HG03575 (cell line): ENCODE data around the gene SLC25A15.
"Not testable (repeated sequence)": the region's sequence is repeated elsewhere in the genome, so short reads cannot be mapped to it uniquely, and the experiment has no call there.

Experiments used
- ATAC-seq: cut with Tn5 transposase; IDR thresholded peaks from one replicate; pipeline ENCODE4 v1.9.1; 2021; ENCODE audit not compliant: unreplicated experiment, insufficient number of reproducible peaks, low FRiP score; ENCODE audit errors: extremely low read depth

SLC25A15 gene

GRCh38 chr13:40806241-40806640 lies 16.8 kb downstream of the SLC25A15 start:
- no peak for ATAC-seq

- ATAC-seq, result no peak
Observed at GRCh38 chr13:40809471-40809870, 20.1 kb downstream of the SLC25A15 start.

GRCh38 chr13:40812102-40812501 lies 22.7 kb downstream of the SLC25A15 start:
- no peak for ATAC-seq

- no peak for ATAC-seq
Observed at GRCh38 chr13:40812724-40813445, 23.5 kb downstream of the SLC25A15 start.

GRCh38 chr13:40813667-40814454 lies 24.4 kb downstream of the SLC25A15 start:
- no peak for ATAC-seq

GRCh38 chr13:40814803-40815202 lies 25.4 kb downstream of the SLC25A15 start:
- no peak for ATAC-seq

GRCh38 chr13:40818926-40819325 lies 29.5 kb downstream of the SLC25A15 start:
- ATAC-seq, result no peak

GRCh38 chr13:40819797-40820315 lies 30.4 kb downstream of the SLC25A15 start:
- no peak for ATAC-seq

GRCh38 chr13:40839725-40840124 lies 50.3 kb downstream of the SLC25A15 start:
- not testable (repeated sequence) for ATAC-seq

- ATAC-seq, result not testable (repeated sequence)
Observed at GRCh38 chr13:40840955-40841354, 51.5 kb downstream of the SLC25A15 start.
